GM21360 (cell line): ENCODE results near the gene DIRAS2.

Source experiments
- ATAC-seq: cut with Tn5 transposase; IDR thresholded peaks from one replicate; pipeline ENCODE4 v1.9.1; 2021; ENCODE audit warnings: mild to moderate bottlenecking, moderate library complexity; ENCODE audit not compliant: unreplicated experiment

The DIRAS2 gene

DNA sequence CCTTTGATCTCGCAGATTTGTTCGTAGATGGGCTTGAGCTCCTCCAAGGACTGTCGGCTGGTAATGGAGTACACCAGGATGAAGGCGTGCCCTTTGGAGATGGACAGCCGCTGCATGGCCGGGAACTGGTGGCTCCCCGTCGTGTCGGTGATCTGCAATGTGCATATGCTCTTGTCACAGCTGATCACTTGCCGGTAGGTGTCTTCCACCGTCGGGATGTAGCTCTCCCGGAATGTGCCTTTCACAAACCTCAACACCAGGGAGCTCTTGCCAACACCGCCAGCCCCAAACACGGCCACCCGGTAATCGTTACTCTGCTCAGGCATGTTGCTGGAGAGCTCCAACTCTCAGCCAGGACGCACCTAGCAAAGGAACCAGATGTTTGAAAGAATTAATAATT, 29.1 kb downstream of the DIRAS2 start:
- ATAC-seq: no peak

DNA sequence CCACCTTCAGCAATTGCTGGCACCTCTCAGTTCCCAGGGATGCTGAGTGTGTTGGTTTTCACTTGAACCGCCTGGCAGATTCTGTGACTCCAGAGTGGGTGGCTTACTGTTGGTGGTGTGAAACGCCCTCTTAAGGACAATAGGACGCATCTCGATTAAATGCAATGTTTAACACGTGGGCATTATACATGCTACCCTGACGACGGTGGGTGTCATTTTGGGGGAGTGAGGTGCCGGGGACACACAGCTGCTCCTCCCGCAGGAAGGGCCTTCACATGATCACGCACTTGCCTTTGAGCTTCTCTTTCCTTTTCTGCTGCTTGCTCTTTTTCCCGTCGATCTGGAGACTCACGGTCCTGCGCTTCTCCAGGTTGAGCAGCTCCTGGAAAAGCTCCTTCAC, 29.7 kb downstream of the DIRAS2 start:
- no peak for ATAC-seq

DNA sequence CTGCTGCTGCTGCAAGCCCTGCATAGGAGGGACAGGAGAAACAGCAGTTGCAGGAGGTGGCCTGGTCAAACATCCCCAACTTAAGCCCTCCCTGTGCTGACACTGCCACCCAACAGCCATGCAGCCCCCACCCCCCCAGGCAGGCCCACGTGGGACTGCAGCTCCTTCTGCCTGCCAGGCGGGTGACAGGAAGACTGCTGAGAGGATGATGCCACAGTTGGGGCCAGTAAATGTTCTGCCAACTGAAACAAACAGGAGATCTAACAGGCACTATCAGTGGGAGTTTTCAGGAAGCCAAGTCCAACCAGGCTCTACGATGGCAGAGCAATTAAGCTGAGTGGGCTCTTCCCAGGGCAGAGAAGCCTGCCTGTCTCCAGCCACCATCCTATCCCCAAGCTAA, 31.1 kb downstream of the DIRAS2 start:
- no peak for ATAC-seq

DNA sequence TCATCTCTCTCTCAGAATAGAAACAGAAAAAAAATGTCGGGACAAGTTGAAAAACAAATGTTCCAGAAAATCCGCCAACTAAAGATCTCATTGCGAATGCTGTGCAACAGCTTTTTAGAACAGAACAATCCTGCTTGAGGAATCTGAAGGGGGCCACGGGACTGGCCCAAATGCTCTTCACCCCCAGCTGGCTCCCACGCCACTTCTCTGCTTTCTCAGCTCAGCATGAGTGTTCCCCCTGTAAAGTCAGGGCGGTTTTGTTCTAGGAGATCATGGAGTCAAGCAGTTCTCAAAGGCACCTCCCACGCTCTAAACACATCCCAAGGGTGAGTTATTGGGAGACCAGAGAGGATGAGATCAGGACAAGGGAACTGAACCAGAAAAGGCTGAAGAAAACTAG, 31.5 kb downstream of the DIRAS2 start:
- ATAC-seq: no peak

- ATAC-seq: no peak
Observed at GRCh38 chr9:90607701-90608516, 34.7 kb downstream of the DIRAS2 start.

- ATAC-seq: no peak
Observed at GRCh38 chr9:90600029-90600428, 42.6 kb downstream of the DIRAS2 start.

- ATAC-seq: no peak
Observed at GRCh38 chr9:90598191-90598590, 44.4 kb downstream of the DIRAS2 start.

GRCh38 chr9:90593646-90594045, 49.0 kb downstream of the DIRAS2 start:
- no peak for ATAC-seq

DNA sequence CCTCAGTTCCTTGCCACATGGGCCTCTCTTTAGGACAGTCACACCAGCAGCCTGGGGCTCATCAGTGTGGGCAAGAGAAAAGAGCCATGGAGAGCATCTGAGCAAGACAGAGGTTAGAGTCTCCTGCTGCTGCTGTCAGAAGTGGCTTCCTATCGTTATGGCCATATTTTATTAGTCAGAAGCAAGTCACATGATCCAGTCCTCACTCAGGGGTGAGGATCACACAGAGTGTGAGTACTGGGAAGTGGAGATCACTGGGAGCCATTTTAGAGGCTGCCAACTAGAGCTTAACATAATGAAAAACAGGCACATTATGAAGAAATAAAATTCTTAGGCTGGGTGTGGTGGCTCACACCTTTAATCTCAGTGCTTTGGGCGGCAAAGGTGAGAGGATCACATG, 62.0 kb downstream of the DIRAS2 start:
- ATAC-seq: no peak

DNA sequence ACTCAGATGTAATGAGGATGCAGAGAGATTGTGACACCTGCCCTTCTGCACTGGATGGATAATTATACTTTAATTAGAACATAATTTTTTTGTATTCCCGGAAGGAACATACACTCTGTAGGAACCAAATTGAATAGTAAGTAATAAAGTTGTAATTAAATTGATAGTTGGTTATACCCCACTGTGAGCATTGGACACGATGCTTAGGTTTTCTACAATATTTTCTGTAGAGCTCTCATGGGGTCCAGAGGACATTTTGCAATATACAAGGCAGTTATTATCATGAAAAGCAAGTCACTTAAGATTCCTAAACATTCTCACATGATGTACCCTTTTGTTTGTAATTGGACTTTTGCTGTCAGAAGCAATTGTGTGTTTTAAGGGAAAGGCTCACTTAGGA, 63.4 kb downstream of the DIRAS2 start:
- ATAC-seq: no peak

DNA sequence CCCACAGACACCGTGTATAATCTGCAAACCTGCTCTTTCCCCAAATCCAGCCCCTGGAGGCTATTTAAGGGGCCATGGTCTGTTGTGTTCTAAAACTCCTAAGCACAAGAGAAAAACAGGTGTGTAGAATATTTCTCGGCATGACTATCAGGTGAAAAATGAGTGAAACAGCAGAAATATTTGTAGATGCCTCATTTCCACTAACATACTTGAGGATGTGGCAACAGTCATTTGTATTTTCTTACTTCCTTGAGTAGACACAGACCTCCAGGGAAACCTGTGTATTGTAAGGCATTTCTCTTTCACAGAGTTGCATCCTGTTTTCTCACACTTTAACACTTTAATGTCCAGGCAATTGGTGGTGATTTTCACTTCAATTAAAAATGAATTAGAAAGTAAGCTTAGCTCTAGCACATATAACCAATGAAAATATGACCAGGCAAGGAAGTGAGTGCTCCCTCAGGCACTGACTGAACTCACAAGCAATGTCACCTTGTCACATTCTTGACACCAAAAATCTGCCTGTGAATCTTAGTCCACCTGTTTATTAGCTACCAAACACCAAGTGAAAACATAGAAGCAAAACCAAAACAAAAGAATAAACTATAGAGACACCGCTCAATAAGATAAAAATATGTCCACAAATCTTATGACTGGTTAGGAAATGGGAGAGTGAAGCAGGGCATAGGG, 64.4 kb downstream of the DIRAS2 start:
- no peak for ATAC-seq

- no peak for ATAC-seq
Observed at GRCh38 chr9:90569511-90569910, 73.1 kb downstream of the DIRAS2 start.

DNA sequence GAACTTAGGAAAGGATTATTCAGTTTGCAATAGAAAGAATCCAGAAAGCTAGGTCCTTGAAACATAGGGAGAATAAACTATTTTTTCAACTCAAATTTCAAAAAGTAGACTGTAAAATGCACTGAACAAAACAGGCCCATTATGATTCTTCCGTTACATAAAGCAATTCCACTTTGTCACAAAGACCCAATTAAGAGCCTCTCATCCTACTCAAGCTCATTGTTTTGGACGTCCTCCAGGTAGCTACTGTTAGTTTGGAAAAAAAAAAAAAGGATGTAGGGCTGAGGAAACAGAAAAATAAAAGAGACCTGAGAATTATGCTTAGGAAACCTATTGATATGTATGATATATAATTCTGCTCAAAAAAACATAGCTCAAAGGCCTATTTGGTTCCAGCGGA, 74.0 kb downstream of the DIRAS2 start:
- ATAC-seq: no peak

DNA sequence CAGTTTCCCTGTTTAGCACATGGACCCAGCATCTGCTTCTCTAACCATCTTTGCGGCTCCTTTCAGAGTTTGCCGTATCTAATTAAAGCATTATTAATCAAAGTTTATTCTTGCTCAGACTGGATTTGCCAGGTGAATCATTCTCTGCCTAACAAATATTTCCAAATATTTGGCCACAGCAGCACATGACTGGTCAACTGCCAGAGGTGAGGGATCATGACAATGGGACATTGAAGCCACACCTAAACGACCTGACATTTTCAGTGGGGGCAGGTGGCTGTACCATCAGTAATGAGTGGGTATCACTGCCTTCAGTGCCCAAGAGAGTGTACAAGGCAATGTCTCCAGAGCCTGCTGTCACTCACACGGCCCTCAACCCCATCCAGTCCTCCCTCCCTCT, 80.4 kb downstream of the DIRAS2 start:
- ATAC-seq: no peak
